K562 (cell line): ENCODE measurements around the gene TENM4. TPM values are rescaled to one million over a fixed set of nuclear protein-coding genes. Genes with fewer than 3 reads are reported as not detected.

Source experiments
- MAFF ChIP-seq: IDR thresholded peaks from 2 replicates; pipeline ENCODE4 v1.6.1; 2012; ENCODE audit warnings: low read length, improper control_type of control experiment
- PHTF2 ChIP-seq: fragments of 250-450 bp; sonication (Bioruptor Pico); IDR thresholded peaks from 2 replicates; pipeline ENCODE4 v1.5.0; 2021; ENCODE audit warnings: mild to moderate bottlenecking
- SOX6 ChIP-seq: fragments of 450-650 bp; IDR thresholded peaks from 2 replicates; pipeline ENCODE4 v1.6.1; 2014; ENCODE audit warnings: mild to moderate bottlenecking
- polyA plus RNA-seq, 8 experiments: library from polyadenylated mRNA; depleted of rRNA in 4 of 8; stranded (reverse) in 5 of 8; unstranded in 3 of 8; fragments of >200 nt; fragmentation: Nextera tagmentation in 2 of 8; fragmentation: Illumina TruSeq in 1 of 8; extraction: Ambion mirVana in 2 of 8; extraction: Trizol in 1 of 8; gene quantifications; 2 replicates each; pipeline versions ENCODE4 v1.2.1 to v1.2.3, GENCODE V29; 2011 to 2014; ENCODE audit warnings: inconsistent platforms in 1 of 8, missing spikeins in 1 of 8
- total RNA-seq, 7 experiments: library from RNA; depleted of rRNA in 6 of 7; stranded (reverse); fragments of >200 nt in 6 of 7; fragmentation: Illumina TruSeq in 2 of 7; extraction: Trizol in 2 of 7; gene quantifications; 2 replicates each; pipeline versions ENCODE4 v1.2.1 to v1.2.3, GENCODE V29; 2011 to 2021; ENCODE audit warnings: low replicate concordance in 1 of 7
- TF ChIP-seq, protein P1 (sequence below): sonication (generic); formaldehyde crosslinking; IDR thresholded peaks from 2 replicates; pipeline ENCODE4 v1.4.0; 2020; ENCODE audit warnings: mild to moderate bottlenecking, missing genetic modification reagents
- TF ChIP-seq, protein P2 (sequence below): fragments of 450-650 bp; formaldehyde crosslinking; IDR thresholded peaks from 2 replicates; pipeline ENCODE4 v1.4.0; 2020; ENCODE audit warnings: mild to moderate bottlenecking, moderate library complexity
- TF ChIP-seq, protein P3 (sequence below): sonication (generic); formaldehyde crosslinking; IDR thresholded peaks from 2 replicates; pipeline ENCODE4 v1.8.0; 2022; ENCODE audit warnings: mild to moderate bottlenecking, low read depth, missing genetic modification reagents

Gene TENM4
- total and polyA plus RNA-seq, 9 of the 15 experiments (the other 6 are each of a cell fraction or from before 2014, with no cell fraction given) = 0.16 TPM; not detected in 8

DNA sequence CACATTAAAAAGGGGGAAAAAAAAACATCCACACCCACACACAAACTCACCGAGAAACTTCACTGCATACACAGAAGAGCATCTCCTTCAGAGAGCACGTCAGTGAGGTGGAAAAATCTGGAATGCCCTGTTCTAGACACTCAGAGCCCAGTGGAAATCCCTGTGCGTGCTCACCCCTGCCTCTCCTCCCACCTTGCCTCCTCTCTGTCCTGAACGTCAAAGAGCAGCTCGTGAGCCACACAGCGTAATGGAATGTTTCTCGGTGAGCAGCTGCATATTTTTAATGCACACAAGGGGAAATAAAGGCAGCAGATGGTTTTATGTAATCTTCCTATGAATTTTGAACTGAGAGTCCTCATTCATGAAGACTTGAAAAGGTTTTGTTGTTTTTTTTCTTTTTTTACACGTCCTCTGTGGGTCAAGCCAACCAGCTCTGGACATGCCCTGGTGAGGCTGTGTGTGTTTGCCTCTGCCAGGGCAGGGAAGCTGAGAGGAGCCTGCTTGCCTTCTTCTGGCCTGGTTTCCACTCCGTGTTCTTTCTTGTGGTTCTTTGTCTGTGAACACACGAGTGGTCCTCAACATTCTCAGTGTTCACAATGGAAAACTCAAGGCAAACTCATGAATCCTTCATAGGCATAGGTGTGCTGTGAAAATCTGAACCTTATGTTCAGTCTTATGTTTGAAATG, 219.2 kb downstream of the TENM4 start (continued):
- TF ChIP-seq, protein P1, sequence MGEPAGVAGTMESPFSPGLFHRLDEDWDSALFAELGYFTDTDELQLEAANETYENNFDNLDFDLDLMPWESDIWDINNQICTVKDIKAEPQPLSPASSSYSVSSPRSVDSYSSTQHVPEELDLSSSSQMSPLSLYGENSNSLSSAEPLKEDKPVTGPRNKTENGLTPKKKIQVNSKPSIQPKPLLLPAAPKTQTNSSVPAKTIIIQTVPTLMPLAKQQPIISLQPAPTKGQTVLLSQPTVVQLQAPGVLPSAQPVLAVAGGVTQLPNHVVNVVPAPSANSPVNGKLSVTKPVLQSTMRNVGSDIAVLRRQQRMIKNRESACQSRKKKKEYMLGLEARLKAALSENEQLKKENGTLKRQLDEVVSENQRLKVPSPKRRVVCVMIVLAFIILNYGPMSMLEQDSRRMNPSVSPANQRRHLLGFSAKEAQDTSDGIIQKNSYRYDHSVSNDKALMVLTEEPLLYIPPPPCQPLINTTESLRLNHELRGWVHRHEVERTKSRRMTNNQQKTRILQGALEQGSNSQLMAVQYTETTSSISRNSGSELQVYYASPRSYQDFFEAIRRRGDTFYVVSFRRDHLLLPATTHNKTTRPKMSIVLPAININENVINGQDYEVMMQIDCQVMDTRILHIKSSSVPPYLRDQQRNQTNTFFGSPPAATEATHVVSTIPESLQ (CRISPR knock-in tag) = no peak
- TF ChIP-seq PHTF2 (no peak), SOX6 (no peak), MAFF (no peak)
- TF ChIP-seq, protein P2, sequence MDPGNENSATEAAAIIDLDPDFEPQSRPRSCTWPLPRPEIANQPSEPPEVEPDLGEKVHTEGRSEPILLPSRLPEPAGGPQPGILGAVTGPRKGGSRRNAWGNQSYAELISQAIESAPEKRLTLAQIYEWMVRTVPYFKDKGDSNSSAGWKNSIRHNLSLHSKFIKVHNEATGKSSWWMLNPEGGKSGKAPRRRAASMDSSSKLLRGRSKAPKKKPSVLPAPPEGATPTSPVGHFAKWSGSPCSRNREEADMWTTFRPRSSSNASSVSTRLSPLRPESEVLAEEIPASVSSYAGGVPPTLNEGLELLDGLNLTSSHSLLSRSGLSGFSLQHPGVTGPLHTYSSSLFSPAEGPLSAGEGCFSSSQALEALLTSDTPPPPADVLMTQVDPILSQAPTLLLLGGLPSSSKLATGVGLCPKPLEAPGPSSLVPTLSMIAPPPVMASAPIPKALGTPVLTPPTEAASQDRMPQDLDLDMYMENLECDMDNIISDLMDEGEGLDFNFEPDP (CRISPR knock-in tag) = no peak
- TF ChIP-seq, protein P3, sequence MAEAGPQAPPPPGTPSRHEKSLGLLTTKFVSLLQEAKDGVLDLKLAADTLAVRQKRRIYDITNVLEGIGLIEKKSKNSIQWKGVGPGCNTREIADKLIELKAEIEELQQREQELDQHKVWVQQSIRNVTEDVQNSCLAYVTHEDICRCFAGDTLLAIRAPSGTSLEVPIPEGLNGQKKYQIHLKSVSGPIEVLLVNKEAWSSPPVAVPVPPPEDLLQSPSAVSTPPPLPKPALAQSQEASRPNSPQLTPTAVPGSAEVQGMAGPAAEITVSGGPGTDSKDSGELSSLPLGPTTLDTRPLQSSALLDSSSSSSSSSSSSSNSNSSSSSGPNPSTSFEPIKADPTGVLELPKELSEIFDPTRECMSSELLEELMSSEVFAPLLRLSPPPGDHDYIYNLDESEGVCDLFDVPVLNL = no peak
